HepG2 (cell line): ENCODE data around the gene ANAPC10. TPM values are rescaled to one million over a fixed set of nuclear protein-coding genes. Genes with fewer than 3 reads are reported as not detected.
A peak's percentile ranks its signal among the peaks of the same experiment; 100 is the strongest.

Experiments used
- ATAC-seq: fragments of 200-7000 bp; cut with Tn5 transposase; 3 replicates; pipeline ENCODE4 v1.9.1; 2020; ENCODE audit warnings: mild to moderate bottlenecking, moderate library complexity
- BruUV-seq: library from RNA; stranded (reverse); fragments of 400-500 nt; replicated peaks from 2 replicates; lab custom pipeline; 2021; lab: Mats Ljungman, UMichigan
- CTCF ChIA-PET: fragments of 300-600 bp; formaldehyde crosslinking; extraction: SDS; loops from one replicate; lab custom pipeline; 2021; ENCODE audit warnings: low total read pairs, inconsistent platforms, low intra/inter-chr PET ratio; lab: Yijun Ruan, JAX
- POLR2A ChIA-PET: fragments of 350-600 bp; sonication (Branson Sonifier 250); formaldehyde crosslinking; loops from one replicate; lab custom pipeline; 2020; ENCODE audit warnings: antibody characterized with exemption, inconsistent platforms; lab: Yijun Ruan, JAX
- DNase-seq: peaks from one replicate; pipeline ENCODE4 v3.0.0-alpha.2; 2015; ENCODE audit warnings: low spot score
- FAIRE-seq: peaks from 3 replicates; lab custom pipeline; 2011; peaks lifted over from hg19 to GRCh38; lab: Jason Lieb, UNC
- H2AFZ ChIP-seq: one replicate; pipeline ENCODE4 v1.6.1; 2011; ENCODE audit warnings: low read length, inconsistent platforms
- H3K27ac ChIP-seq: fragments of 300-600 bp; 3 replicates; pipeline ENCODE4 v1.8.0; 2011; ENCODE audit warnings: mixed run types, mild to moderate bottlenecking, mixed read lengths, low read length, inconsistent platforms; ENCODE audit not compliant: insufficient read depth; ENCODE audit errors: extremely low read length
- H3K27me3 ChIP-seq, 2 experiments: fragments of 200-600 bp in 1 of 2; 2 replicates in 1 of 2; 3 replicates in 1 of 2; pipeline versions ENCODE4 v1.6.0 to v1.8.0; 2011; ENCODE audit warnings: low read length in 2 of 2, mild to moderate bottlenecking in 2 of 2, moderate library complexity in 2 of 2, inconsistent platforms in 1 of 2; ENCODE audit not compliant: insufficient read depth in 2 of 2, control insufficient read depth in 1 of 2
- H3K36me3 ChIP-seq, 2 experiments: fragments of 200-600 bp in 1 of 2; replicated peaks in 1 of 2; 2 replicates in 1 of 2; 3 replicates in 1 of 2; pipeline versions ENCODE4 v1.5.1 to v1.8.0; 2011; ENCODE audit warnings: low read length in 2 of 2, inconsistent platforms in 1 of 2; ENCODE audit not compliant: insufficient read depth in 2 of 2, control insufficient read depth in 1 of 2
- H3K4me1 ChIP-seq: 2 replicates; pipeline ENCODE4 v1.5.1; 2012; ENCODE audit warnings: low read length, inconsistent platforms; ENCODE audit not compliant: insufficient read depth
- H3K4me2 ChIP-seq: 2 replicates; pipeline ENCODE4 v1.6.0; 2011; ENCODE audit warnings: low read depth, low read length, inconsistent platforms
- H3K4me3 ChIP-seq, 3 experiments: fragments of 200-600 bp in 1 of 3; sonication (generic), shearing (Covaris generic) in 1 of 3; replicated peaks in 1 of 3; 2 replicates each; pipeline ENCODE4 v1.5.1; 2011 to 2016; ENCODE audit warnings: low read length in 3 of 3, inconsistent platforms in 2 of 3, low read depth in 2 of 3, mild to moderate bottlenecking in 2 of 3, control low read depth in 1 of 3, mixed read lengths in 1 of 3; ENCODE audit not compliant: insufficient read depth in 1 of 3
- H3K79me2 ChIP-seq: one replicate; pipeline ENCODE4 v1.6.1; 2011; ENCODE audit warnings: low read length, inconsistent platforms; ENCODE audit not compliant: insufficient read depth
- H3K9ac ChIP-seq: 2 replicates; pipeline ENCODE4 v1.6.0; 2011; ENCODE audit warnings: mild to moderate bottlenecking, low read depth, low read length, inconsistent platforms; ENCODE audit not compliant: insufficient read depth
- H3K9me3 ChIP-seq: 2 replicates; pipeline ENCODE4 v1.5.1; 2012; ENCODE audit warnings: mild to moderate bottlenecking, low read length
- H4K20me1 ChIP-seq: 2 replicates; pipeline ENCODE4 v1.6.0; 2011; ENCODE audit warnings: inconsistent platforms, mild to moderate bottlenecking, low read length, moderate library complexity; ENCODE audit not compliant: insufficient read depth
- ATF4 ChIP-seq, 2 experiments: fragments of 450-650 bp in 1 of 2; sonication (generic) in 1 of 2; formaldehyde crosslinking; IDR thresholded peaks; 2 replicates each; pipeline versions ENCODE4 v1.5.0 to v1.8.0; 2020 to 2022; ENCODE audit warnings: mild to moderate bottlenecking in 1 of 2, missing genetic modification reagents in 1 of 2
- FOXO4 ChIP-seq: sonication (generic); formaldehyde crosslinking; conservative IDR thresholded peaks from 2 replicates; pipeline ENCODE4 v1.8.1; 2023; ENCODE audit warnings: missing genetic modification reagents
- GLMP ChIP-seq: sonication (generic); formaldehyde crosslinking; IDR thresholded peaks from 2 replicates; pipeline ENCODE4 v1.9.0; 2021; ENCODE audit warnings: missing genetic modification reagents, mild to moderate bottlenecking, borderline replicate concordance
- GTF2F1 ChIP-seq: fragments of 150-350 bp; IDR thresholded peaks from 2 replicates; pipeline ENCODE4 v1.6.1; 2014; ENCODE audit warnings: low read length
- KAT7 ChIP-seq: IDR thresholded peaks from 2 replicates; pipeline ENCODE4 v1.6.1; 2018; ENCODE audit warnings: borderline replicate concordance, missing compliant biosample characterization
- KLF6 ChIP-seq: IDR thresholded peaks from 2 replicates; pipeline ENCODE4 v1.8.0; 2016; ENCODE audit warnings: missing biosample characterization, missing genetic modification reagents
- SALL1 ChIP-seq: sonication (generic); formaldehyde crosslinking; IDR thresholded peaks from 2 replicates; pipeline ENCODE4 v1.8.0; 2022; ENCODE audit warnings: mild to moderate bottlenecking, missing genetic modification reagents
- ZBTB7B ChIP-seq: sonication (generic); formaldehyde crosslinking; IDR thresholded peaks from 2 replicates; pipeline ENCODE4 v1.4.0; 2020; ENCODE audit warnings: missing genetic modification reagents
- ZMYM2 ChIP-seq: sonication (generic); formaldehyde crosslinking; IDR thresholded peaks from 2 replicates; pipeline ENCODE4 v1.8.0; 2022; ENCODE audit warnings: mild to moderate bottlenecking, missing genetic modification reagents
- WGBS: methylation state at CpG from one replicate; pipeline ENCODE4 v1.1.6; 2017; ENCODE audit warnings: low lambda C conversion rate; 5-methylcytosine and 5-hydroxymethylcytosine counted together
- in situ Hi-C: cut with HindIII; loops from 2 replicates; pipeline ENCODE4 v1.10.0; 2017; ENCODE audit warnings: low pct_unique_long_range_greater_than_20kb; ENCODE audit not compliant: extremely low pct_ligation_motif_present
- intact Hi-C: fragments of 100-400 bp; cut with micrococcal nuclease; formaldehyde crosslinking; loops from one replicate; pipeline ENCODE4 v1.10.0; 2022; ENCODE audit not compliant: unreplicated experiment
- polyA plus RNA-seq, 8 experiments: library from polyadenylated mRNA; depleted of rRNA in 3 of 8; stranded (reverse) in 7 of 8; unstranded in 1 of 8; fragments of >200 nt; fragmentation: Illumina TruSeq in 4 of 8; extraction: Trizol in 4 of 8; gene quantifications; 2 replicates each; pipeline versions ENCODE4 v1.2.1 to v1.2.3, GENCODE V29; 2011 to 2016; ENCODE audit warnings: low read depth in 4 of 8, missing spikeins in 1 of 8, mixed read lengths in 1 of 8; ENCODE audit not compliant: insufficient read depth in 1 of 8
- total RNA-seq, 5 experiments: library from RNA; depleted of rRNA; stranded (reverse); fragments of >200 nt; fragmentation: Illumina TruSeq; extraction: Trizol; gene quantifications; 2 replicates each; pipeline ENCODE4 v1.2.3, GENCODE V29; 2016; ENCODE audit warnings: low read depth in 1 of 5

ANAPC10 gene
- total and polyA plus RNA-seq, 2 of the 13 experiments (the other 11 are each of a cell fraction or from before 2014, with no cell fraction given) = 21.9 to 32.7 TPM

- peaks cover 51% of the 10 kb centered on the region for H3K4me1 ChIP-seq
- TF ChIP-seq ATF4 (CRISPR knock-in tag; IDR thresholded peaks at IDR 0.05) = no peak
- no peak for TF ChIP-seq GLMP (CRISPR knock-in tag)
- no peak for TF ChIP-seq GTF2F1
- TF ChIP-seq SALL1 = no peak
- TF ChIP-seq KLF6 = no peak
- TF ChIP-seq FOXO4 (CRISPR knock-in tag) = no peak
- TF ChIP-seq KAT7 (CRISPR knock-in tag) = no peak
- no peak for TF ChIP-seq ZBTB7B (CRISPR knock-in tag)
- no peak for TF ChIP-seq ZMYM2 (CRISPR knock-in tag)
- TF ChIP-seq, all 625 proteins: peak for 0
- Histone ChIP-seq H2AFZ (no peak overlapping the region), H3K4me3 (no peak overlapping the region), H3K9me3 (no peaks in the 10 kb centered on the region), H4K20me1 (peaks cover 15% of the 10 kb centered on the region; the same call in 1 of the 2 replicates), H3K4me2 (peak overlapping the region; percentile 30; the same call in 1 of the 2 replicates), H3K27ac (no peak overlapping the region), H3K9ac (no peak overlapping the region), H3K79me2 (peaks cover 62% of the 10 kb centered on the region), H3K27me3 (no peaks in the 10 kb centered on the region; a peak in 1 of 5 replicates), H3K36me3 (peaks cover 1 to 29% of the 10 kb centered on the region in 2 experiments)
- intact Hi-C loops (no loop called here), in situ Hi-C loops (loop anchor here (25.0 kb wide), 1 partner anchor 1590 kb away; the partner anchor contains the start of gene SMARCA5)
- FAIRE-seq (no peak), DNase-seq (no peak), ATAC-seq (no peak)
- ChIA-PET POLR2A (no interaction called here), CTCF (no interaction called here)
- 98% methylated on average over 2 of the region's 2 CpGs for WGBS
- no TSS peak for BruUV-seq
These were observed 4.6 kb upstream of the ANAPC10 start for GRCh38 chr4:145102619-145103018.
